Measurements from ENCODE around the gene TBC1D3G.
"Not testable (repeated sequence)": the region's sequence is repeated elsewhere in the genome, so short reads cannot be mapped to it uniquely, and the experiment has no call there.

TBC1D3G gene

GRCh38 chr17:36323584-36323983 lies at the start of gene TBC1D3G:
TSS of gene TBC1D3G (plus strand) at chr17:36323884. CDS start at chr17:36325412, 1,528 bp downstream.
- DNase-seq (ENCODE audit: low read depth), result not testable (repeated sequence)

- not testable (repeated sequence) for DNase-seq (ENCODE audit: low read depth)
These were observed 40.4 kb upstream of the TBC1D3G start for GRCh38 chr17:36283256-36283655.

- DNase-seq (ENCODE audit: low read depth), result not testable (repeated sequence)
These were observed 39.5 kb upstream of the TBC1D3G start for GRCh38 chr17:36284219-36284618.

- not testable (repeated sequence) for DNase-seq (ENCODE audit: low read depth)
These were observed 33.6 kb upstream of the TBC1D3G start for GRCh38 chr17:36289965-36290612.

GRCh38 chr17:36295161-36295560 lies 28.5 kb upstream of the TBC1D3G start:
- not testable (repeated sequence) for DNase-seq (ENCODE audit: low read depth)

GRCh38 chr17:36315736-36316135 lies 7.9 kb upstream of the TBC1D3G start:
- not testable (repeated sequence) for DNase-seq (ENCODE audit: low read depth)

- not testable (repeated sequence) for DNase-seq (ENCODE audit: low read depth)
These were observed 38.8 kb downstream of the TBC1D3G start for GRCh38 chr17:36362496-36362895.

- DNase-seq (ENCODE audit: low read depth), result not testable (repeated sequence)
These were observed 52.3 kb downstream of the TBC1D3G start for GRCh38 chr17:36375938-36376337.
